Stimulated activated CD8-positive, alpha-beta memory T cell treated with anti-CD3 and anti-CD28 coated beads, Interleukin-15, amount 100 ng/mL, for 4 hours (primary cell): ENCODE measurements around the gene BIK.

ENCODE experiments used
- DNase-seq, 2 donors: peaks; one replicate each; pipeline ENCODE4 v3.0.0-alpha.2; 2020; ENCODE audit warnings: low read depth in 2 of 2

BIK gene, protein sequence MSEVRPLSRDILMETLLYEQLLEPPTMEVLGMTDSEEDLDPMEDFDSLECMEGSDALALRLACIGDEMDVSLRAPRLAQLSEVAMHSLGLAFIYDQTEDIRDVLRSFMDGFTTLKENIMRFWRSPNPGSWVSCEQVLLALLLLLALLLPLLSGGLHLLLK

DNA sequence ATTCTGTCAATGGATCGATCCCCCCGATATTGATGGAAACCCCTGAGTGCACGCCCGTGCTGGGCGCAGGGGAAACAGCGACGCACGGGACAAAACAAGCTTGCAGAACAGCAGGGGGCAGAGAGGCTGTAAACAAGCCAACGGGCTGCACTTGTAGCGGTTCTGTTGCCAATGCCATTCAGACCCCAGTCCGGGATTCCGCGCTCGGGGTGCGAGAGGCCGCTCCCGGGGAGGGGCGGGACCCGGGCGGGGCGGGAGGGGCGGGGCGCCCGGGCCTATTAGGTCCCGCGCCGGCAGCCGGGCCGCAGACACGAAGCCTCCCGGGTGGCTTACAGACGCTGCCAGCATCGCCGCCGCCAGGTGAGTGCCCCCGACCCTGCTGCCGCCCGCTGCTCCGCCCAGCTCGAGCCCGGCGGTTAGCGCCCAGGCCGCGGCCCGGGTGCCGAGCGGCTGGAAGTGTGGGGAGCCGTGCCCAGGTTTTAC, at the start of gene BIK:
BIK (plus strand) TSS at position 307 of the 483 bp plus-strand sequence. CDS start 13,273 bp downstream, outside the sequence.
- no peak for DNase-seq

- DNase-seq = no peak
Measured at GRCh38 chr22:43066134-43066533, 44.4 kb upstream of the BIK start.

DNA sequence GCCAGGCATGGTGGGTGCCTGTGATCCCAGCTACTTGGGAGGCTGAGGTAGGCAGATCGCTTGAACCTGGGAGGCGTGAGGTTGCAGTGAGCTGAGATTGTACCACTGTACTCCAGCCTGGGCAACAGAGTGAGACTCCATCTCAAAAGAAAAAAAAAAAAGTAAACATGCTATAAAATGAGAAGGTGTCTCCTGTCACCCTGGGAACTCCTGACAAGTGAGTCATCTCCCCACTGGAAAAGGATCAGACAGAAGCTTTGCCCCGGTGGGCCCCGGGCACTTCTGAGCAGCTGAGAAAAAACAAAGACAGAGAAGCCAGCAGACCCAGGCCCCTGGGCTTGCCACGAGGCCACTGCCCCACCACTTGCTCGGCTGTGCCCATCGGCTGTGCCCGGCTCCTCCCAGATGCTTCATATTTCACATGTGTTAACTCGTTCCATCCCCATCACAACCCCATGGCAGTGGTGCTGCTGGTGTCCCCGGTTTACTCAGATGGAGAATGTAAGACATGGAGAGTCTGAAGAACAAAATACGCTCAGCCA, 43.6 kb upstream of the BIK start:
- DNase-seq = no peak

DNA sequence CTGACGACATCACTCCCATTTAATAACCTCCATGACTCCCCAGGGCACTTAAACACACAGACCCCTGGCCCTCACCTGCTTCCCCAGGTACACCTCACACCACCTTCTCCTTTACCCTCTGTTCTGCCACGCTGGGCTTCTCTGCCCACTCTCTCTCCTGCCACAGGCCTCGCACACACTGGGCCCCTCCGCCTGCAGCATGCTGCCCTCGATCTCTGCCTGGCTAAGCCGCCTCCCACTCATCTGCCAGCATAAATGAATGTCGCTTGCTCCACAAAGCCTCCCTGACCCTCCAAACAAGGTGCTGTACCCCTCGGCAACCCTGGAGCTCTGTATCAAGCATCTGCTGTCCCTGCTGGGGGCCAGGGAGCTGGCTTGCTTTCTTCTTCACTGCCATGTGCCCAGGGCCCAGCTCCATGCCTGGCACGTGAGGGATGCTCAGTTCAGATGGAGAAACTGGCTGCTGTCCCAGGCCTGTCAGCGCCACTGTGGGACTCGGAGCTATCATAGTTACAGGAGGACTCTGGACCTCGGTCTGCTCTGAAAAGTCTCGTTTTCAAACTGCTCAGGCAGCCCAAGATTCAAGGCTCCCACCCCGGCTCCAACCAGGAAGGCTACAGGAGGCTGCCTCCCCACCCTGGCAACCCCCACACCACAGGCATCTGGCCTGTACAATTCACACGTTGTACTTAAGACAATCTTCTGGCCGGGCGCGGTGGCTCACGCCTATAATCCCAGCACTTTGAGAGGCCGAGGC, 33.3 kb upstream of the BIK start:
- DNase-seq = no peak

GRCh38 chr22:43078522-43078921, 32.0 kb upstream of the BIK start:
- no peak for DNase-seq

DNA sequence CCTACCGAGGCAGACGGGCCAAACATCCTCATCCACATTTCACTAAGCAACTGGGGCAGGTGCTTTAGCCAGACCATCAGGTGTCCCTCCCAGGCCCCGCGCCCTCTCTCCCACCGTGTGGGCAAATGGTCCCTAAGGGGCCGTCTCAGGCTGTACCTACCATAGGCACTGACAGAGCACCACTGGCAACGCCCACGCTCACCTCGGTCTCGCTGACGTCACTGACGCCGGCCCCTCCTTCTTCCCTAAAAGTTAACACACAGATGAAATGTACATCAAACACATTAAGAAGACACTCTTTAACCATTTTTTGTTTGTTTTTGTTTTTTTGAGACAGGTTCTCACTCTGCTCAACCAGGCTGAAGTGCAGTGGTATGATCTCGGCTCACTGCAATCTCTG, 30.8 kb upstream of the BIK start:
- no peak for DNase-seq

DNA sequence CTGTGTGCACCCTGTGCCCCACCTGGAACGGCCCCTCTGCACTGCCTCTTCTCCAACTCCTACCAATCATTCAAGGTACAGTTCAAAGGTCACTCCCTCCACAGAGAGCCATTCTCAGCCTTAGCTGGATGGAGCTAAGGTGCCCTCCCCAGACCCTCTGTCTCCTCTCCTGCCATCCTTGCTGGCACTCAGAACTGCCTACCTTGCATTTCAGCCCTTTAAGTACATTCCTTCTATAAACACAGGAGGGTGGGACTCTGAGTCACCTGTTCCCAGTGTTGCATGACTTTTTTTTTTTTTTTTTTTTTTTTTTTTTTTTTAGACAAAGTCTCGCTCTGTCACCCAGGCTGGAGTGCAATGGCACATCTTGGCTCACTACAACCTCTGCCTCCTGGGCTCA, 29.9 kb upstream of the BIK start:
- DNase-seq = no peak

GRCh38 chr22:43081968-43082367, 28.6 kb upstream of the BIK start:
- DNase-seq = no peak

DNA sequence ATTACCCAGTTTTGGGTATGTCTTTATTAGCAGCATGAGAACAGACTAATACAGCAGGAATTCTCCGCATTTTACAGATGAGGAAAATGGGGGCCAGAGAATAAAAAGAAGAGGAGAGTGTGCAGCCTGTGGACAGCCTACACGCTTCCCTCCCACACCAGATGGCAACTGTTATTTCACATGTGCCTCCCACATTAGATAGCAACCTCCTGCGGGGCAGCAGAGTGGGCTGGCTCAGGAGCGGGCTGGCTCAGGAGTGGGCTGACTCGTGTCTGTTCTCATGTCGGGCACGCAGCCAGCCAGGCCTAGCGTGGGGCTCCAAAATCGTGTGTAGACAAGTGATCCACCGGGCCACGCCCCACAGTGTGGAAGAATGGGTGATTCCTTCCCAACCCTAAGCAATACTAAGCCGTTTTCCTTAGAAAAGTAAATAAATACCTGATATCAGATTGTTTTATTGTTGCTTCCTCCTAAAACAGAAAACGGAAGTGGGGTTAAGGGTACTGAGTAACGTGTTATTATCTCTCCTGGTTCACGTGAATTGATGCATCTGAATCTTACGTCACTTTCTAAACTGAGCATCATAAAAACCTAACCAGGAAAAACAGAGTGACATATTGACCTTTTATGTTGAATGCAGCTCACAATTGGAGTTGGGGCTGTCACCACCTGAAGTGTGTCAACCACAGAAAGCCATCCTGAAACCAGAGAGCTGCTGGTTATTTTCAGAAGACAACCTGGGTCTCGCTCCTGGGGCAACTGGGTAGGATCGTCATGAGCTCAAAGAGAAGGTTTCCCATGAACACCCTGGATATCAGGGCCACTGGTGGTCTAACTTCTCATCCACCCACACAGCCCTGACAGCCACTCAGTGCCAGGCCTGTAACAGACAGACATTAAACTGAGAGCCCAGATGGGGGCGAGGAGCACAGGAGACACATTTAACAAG, 24.6 kb upstream of the BIK start:
- no peak for DNase-seq

GRCh38 chr22:43088627-43088983, 21.9 kb upstream of the BIK start:
- no peak for DNase-seq

- peak; percentile 65 to 74 for DNase-seq
Measured at GRCh38 chr22:43088984-43089717, 21.4 kb upstream of the BIK start, which contains the start of gene TTLL1. TTLL1 (minus strand) TSS chr22:43089391; CDS start chr22:43075586, 13,805 bp downstream.

- peak in 1 of 2 donors; percentile 11 for DNase-seq
Measured at GRCh38 chr22:43090130-43090789, 20.3 kb upstream of the BIK start.

DNA sequence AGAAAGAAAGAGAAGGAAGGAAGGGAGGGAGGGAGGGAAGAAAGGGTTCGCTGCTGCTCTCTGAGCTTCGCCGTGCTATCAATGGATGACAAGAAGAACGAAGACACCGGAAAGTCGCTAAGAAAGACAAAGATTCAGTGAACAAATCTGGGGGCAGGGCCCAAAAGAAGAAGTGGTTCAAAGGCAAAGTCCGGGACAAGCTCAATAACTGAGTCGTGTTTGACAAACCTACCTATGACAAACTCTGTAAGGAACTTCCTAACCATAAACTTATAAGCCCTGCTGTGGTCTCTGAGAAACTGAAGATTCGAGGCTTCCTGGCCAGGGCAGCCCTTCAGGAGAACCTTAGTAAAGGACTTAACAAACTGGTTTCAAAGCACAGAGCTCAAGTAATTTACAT, 18.5 kb upstream of the BIK start:
- no peak for DNase-seq

DNA sequence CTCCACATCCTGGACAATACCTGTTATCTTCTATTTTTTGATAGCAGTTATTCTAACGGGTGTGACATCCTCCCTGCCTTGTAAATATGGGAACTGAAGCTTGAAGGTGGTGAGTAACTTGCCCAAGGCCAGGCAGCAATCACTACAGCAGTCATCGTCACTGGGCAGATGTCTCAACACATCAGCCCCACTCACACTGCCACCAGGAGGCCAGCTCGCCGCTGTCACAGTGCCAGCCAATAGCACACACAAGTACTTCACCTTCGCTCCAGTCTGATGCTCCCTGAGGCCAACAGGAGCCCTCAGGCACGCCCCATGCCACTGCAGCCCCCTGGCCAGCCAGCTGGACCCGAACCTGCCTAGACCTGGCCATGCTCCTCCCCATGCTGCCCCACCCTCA, 16.5 kb upstream of the BIK start:
- DNase-seq = no peak

DNA sequence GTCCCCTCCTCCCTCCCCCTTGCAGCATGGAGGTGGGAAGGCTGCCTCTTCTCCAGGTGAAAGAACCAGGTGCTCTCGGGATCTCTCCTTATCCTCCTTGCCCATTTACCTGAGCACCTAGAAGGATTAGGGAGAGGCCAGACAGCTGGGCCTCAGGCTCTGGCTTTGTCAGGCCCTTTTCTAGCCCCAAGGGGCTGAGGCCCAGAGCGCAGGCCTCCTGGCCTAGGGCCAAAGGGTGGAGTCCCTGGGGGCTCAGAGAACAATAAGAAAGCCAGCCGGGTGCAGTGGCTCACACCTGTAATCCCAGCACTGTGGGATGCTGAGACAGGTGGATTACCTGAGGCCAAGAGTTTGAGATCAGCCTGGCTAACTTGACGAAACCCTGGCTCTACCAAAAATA, 16.0 kb upstream of the BIK start:
- DNase-seq = no peak

DNA sequence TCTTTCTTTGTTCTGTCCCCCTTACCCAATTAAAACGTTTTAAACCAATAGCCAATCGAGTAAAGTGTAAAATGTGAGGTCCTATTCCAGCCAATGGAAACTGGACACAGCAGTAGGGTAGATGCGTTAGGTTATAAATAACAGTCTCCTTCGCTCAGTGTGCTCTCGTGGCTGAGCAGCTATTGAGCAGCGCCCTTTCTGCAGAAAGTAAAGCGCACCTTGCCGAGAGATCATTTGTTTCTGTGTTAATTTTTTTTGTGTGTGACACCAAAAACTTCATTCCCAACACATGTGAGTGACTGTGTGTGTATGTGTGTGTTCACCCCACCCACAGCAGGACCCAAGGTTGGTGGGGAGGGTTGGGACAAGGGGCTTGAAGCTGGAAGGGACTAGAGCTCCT, 14.1 kb upstream of the BIK start:
- no peak for DNase-seq

- no peak for DNase-seq
Measured at GRCh38 chr22:43098356-43098755, 12.2 kb upstream of the BIK start.

GRCh38 chr22:43099095-43099494, 11.5 kb upstream of the BIK start:
- DNase-seq = no peak

DNA sequence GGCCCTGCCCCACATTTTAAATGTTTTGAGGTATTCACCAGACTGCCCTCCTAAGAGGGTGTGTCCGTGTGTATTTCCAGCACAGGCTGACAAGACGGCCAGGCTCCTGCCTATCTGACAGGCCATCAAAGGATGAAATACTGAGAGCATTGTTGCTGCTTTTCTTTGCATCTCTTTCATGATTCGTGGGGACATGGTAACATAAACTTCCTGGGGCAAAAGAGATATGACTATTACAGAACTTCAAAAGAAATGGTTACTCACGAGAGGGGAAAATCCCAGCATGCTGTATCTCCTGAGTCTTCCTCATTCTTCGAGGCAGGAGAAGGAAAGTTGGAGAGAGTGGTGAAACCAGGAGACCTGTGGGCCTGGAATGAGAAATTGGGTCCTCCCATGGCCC, 10.3 kb upstream of the BIK start:
- no peak for DNase-seq

DNA sequence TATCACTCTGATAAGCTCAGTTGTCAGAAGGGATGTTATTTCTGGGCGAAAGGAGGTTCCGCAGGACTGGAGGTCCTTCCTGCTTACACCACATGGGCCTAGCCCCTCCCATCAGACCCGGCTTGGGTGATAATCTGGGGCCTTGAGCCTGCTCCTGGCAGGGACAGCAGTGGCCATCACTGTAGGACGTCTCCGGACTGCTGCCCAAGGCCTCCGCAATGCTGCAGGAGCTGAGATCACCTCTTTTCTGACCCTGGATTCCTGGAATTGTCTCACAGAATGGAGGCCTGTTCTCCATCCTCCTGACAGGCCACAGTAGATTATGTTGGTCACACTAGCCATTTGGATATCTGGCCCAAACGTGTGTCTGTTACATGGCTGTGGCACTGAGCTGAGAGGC, 9.2 kb upstream of the BIK start:
- no peak for DNase-seq
